ENCODE measurements around the gene COL4A4. TPM values are rescaled to one million over a fixed set of nuclear protein-coding genes. Genes with fewer than 3 reads are reported as not detected.

The COL4A4 gene
- total and polyA plus RNA-seq, 2 of the 13 experiments (the other 11 are each of a cell fraction or from before 2014, with no cell fraction given), result not detected

DNA sequence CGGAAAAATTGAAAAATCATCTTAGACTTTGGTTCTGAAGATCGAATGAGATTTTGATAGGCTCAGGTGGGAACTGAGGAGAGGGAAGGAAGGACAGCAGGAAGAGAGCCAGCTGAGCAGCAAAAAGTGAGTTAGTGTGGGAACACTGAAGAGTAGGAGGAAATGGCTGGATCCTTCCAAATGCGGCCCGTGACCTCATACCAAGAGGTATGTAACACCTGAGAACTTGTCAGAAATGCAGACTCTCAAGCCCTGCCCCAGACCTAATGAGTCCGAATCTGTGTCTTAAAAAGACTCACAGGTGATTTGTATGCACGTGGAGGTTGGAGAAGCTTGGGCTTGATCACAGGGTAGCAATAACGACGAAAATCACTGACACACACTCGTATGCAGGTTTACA, 42.4 kb upstream of the COL4A4 start:
- Histone ChIP-seq H3K9ac (ENCODE audit: insufficient read depth, low read depth, low read length) (no peak overlapping the region), H3K4me1 (ENCODE audit: insufficient read depth, low read length) (no peaks in the 10 kb centered on the region), H3K4me3 (replicated peaks in 1 of 3; ENCODE audit: insufficient read depth in 1 of 3, low read depth in 2 of 3, low read length in 3 of 3) (no peak overlapping the region), H3K79me2 (ENCODE audit: insufficient read depth, low read length) (no peaks in the 10 kb centered on the region), H3K4me2 (ENCODE audit: low read depth, low read length) (no peak overlapping the region), H3K27me3 (ENCODE audit: control insufficient read depth in 1 of 2, insufficient read depth in 2 of 2, low read length in 2 of 2) (peaks cover 0 to 13% of the 10 kb centered on the region in 2 experiments; a peak in 2 of 5 replicates), H2AFZ (ENCODE audit: low read length) (no peak overlapping the region), H3K36me3 (replicated peaks in 1 of 2; ENCODE audit: control insufficient read depth in 1 of 2, insufficient read depth in 2 of 2, low read length in 2 of 2) (no peaks in the 10 kb centered on the region), H3K9me3 (ENCODE audit: low read length) (no peaks in the 10 kb centered on the region), H4K20me1 (ENCODE audit: insufficient read depth, low read length) (no peaks in the 10 kb centered on the region), H3K27ac (ENCODE audit: extremely low read length, insufficient read depth, low read length) (no peak overlapping the region)
- no peak for ATAC-seq
- CTCF ChIA-PET (ENCODE audit: low intra/inter-chr PET ratio, low total read pairs), result no interaction called here
- in situ Hi-C loops (cut with HindIII; ENCODE audit: extremely low pct_ligation_motif_present, low pct_unique_long_range_greater_than_20kb) (no loop called here), intact Hi-C loops (cut with micrococcal nuclease; ENCODE audit: unreplicated experiment) (no loop called here)
- no TSS peak for BruUV-seq (replicated peaks)
- POLR2A ChIA-PET, result no interaction called here
- DNase-seq (ENCODE audit: low spot score), result no peak
- no peak for FAIRE-seq
- 17% methylated on average over 9 of the region's 9 CpGs for WGBS (ENCODE audit: low lambda C conversion rate)
- TF ChIP-seq IRF9 (CRISPR knock-in tag; IDR thresholded peaks at IDR 0.05; ENCODE audit: borderline replicate concordance) (no peak), ZNF468 (CRISPR knock-in tag; IDR thresholded peaks at IDR 0.05) (no peak), ZSCAN20 (CRISPR knock-in tag; IDR thresholded peaks at IDR 0.05; ENCODE audit: borderline replicate concordance) (no peak), RORA (CRISPR knock-in tag; IDR thresholded peaks at IDR 0.05) (no peak), ZNF253 (CRISPR knock-in tag; IDR thresholded peaks at IDR 0.05; ENCODE audit: borderline replicate concordance) (no peak), ZNF10 (CRISPR knock-in tag; IDR thresholded peaks at IDR 0.05; ENCODE audit: borderline replicate concordance, low read depth) (no peak), EZH2 (conservative IDR thresholded peaks at IDR 0.05; ENCODE audit: low read depth, low read length) (no peak), THAP11 (CRISPR knock-in tag; IDR thresholded peaks at IDR 0.05) (no peak), ZNF337 (CRISPR knock-in tag; IDR thresholded peaks at IDR 0.05; ENCODE audit: borderline replicate concordance, low read depth) (no peak)
- TF ChIP-seq, protein P1, sequence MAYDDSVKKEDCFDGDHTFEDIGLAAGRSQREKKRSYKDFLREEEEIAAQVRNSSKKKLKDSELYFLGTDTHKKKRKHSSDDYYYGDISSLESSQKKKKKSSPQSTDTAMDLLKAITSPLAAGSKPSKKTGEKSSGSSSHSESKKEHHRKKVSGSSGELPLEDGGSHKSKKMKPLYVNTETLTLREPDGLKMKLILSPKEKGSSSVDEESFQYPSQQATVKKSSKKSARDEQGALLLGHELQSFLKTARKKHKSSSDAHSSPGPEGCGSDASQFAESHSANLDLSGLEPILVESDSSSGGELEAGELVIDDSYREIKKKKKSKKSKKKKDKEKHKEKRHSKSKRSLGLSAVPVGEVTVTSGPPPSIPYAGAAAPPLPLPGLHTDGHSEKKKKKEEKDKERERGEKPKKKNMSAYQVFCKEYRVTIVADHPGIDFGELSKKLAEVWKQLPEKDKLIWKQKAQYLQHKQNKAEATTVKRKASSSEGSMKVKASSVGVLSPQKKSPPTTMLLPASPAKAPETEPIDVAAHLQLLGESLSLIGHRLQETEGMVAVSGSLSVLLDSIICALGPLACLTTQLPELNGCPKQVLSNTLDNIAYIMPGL (CRISPR knock-in tag; IDR thresholded peaks at IDR 0.05; ENCODE audit: borderline replicate concordance in 1 of 2, low read depth in 1 of 2), result no peak
- TF ChIP-seq, protein P2, sequence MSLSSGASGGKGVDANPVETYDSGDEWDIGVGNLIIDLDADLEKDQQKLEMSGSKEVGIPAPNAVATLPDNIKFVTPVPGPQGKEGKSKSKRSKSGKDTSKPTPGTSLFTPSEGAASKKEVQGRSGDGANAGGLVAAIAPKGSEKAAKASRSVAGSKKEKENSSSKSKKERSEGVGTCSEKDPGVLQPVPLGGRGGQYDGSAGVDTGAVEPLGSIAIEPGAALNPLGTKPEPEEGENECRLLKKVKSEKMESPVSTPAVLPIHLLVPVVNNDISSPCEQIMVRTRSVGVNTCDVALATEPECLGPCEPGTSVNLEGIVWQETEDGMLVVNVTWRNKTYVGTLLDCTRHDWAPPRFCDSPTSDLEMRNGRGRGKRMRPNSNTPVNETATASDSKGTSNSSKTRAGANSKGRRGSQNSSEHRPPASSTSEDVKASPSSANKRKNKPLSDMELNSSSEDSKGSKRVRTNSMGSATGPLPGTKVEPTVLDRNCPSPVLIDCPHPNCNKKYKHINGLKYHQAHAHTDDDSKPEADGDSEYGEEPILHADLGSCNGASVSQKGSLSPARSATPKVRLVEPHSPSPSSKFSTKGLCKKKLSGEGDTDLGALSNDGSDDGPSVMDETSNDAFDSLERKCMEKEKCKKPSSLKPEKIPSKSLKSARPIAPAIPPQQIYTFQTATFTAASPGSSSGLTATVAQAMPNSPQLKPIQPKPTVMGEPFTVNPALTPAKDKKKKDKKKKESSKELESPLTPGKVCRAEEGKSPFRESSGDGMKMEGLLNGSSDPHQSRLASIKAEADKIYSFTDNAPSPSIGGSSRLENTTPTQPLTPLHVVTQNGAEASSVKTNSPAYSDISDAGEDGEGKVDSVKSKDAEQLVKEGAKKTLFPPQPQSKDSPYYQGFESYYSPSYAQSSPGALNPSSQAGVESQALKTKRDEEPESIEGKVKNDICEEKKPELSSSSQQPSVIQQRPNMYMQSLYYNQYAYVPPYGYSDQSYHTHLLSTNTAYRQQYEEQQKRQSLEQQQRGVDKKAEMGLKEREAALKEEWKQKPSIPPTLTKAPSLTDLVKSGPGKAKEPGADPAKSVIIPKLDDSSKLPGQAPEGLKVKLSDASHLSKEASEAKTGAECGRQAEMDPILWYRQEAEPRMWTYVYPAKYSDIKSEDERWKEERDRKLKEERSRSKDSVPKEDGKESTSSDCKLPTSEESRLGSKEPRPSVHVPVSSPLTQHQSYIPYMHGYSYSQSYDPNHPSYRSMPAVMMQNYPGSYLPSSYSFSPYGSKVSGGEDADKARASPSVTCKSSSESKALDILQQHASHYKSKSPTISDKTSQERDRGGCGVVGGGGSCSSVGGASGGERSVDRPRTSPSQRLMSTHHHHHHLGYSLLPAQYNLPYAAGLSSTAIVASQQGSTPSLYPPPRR (CRISPR knock-in tag; IDR thresholded peaks at IDR 0.05; ENCODE audit: borderline replicate concordance), result no peak
- TF ChIP-seq, protein P3, sequence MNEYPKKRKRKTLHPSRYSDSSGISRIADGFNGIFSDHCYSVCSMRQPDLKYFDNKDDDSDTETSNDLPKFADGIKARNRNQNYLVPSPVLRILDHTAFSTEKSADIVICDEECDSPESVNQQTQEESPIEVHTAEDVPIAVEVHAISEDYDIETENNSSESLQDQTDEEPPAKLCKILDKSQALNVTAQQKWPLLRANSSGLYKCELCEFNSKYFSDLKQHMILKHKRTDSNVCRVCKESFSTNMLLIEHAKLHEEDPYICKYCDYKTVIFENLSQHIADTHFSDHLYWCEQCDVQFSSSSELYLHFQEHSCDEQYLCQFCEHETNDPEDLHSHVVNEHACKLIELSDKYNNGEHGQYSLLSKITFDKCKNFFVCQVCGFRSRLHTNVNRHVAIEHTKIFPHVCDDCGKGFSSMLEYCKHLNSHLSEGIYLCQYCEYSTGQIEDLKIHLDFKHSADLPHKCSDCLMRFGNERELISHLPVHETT (CRISPR knock-in tag; conservative IDR thresholded peaks at IDR 0.05), result no peak

All from HepG2 (cell line).